CD4-positive, alpha-beta T cell (primary cell): ENCODE data around the gene PRKAG1. TPM values are rescaled to one million over a fixed set of nuclear protein-coding genes. Genes with fewer than 3 reads are reported as not detected.
A peak's percentile ranks its signal among the peaks of the same experiment; 100 is the strongest.

Experiments
- ATAC-seq: fragments of 200-7000 bp; cut with Tn5 transposase; one replicate; pipeline ENCODE4 v1.10.0; 2022; ENCODE audit warnings: mild to moderate bottlenecking; ENCODE audit not compliant: poor library complexity
- CTCF ChIA-PET: fragments of 350-600 bp; sonication (Branson Sonifier 250); formaldehyde crosslinking; loops from one replicate; lab custom pipeline; 2021; ENCODE audit warnings: antibody characterized with exemption, inconsistent platforms; lab: Charles Lee
- POLR2A ChIA-PET: fragments of 350-600 bp; sonication (Branson Sonifier 250); formaldehyde crosslinking; loops from one replicate; lab custom pipeline; 2021; ENCODE audit warnings: antibody characterized with exemption, inconsistent platforms; lab: Charles Lee
- DNase-seq, 14 experiments: peaks; one replicate each; pipeline ENCODE4 v3.0.0-alpha.2; 2013 to 2020; ENCODE audit warnings: mixed read lengths in 2 of 14
- H3K27ac ChIP-seq, 2 donors: one replicate each; pipeline versions ENCODE4 v1.5.1 to v1.7.0; 2013; ENCODE audit warnings: low read length in 2 of 2, low read depth in 1 of 2, mild to moderate bottlenecking in 1 of 2
- H3K27me3 ChIP-seq, 2 experiments: 1 replicate in 1 of 2; 2 replicates in 1 of 2; pipeline versions ENCODE4 v1.6.1 to v1.7.0; 2013; ENCODE audit warnings: low read length in 2 of 2, control low read depth in 1 of 2, mild to moderate bottlenecking in 1 of 2, moderate library complexity in 1 of 2; ENCODE audit not compliant: insufficient read depth in 2 of 2, control insufficient read depth in 1 of 2
- H3K36me3 ChIP-seq: one replicate; pipeline ENCODE4 v1.6.1; 2013; ENCODE audit warnings: low read length, control low read depth; ENCODE audit not compliant: insufficient read depth
- H3K4me1 ChIP-seq: one replicate; pipeline ENCODE4 v1.6.1; 2013; ENCODE audit warnings: low read length, control low read depth; ENCODE audit not compliant: insufficient read depth
- H3K4me3 ChIP-seq: one replicate; pipeline ENCODE4 v1.5.1; 2013; ENCODE audit warnings: mild to moderate bottlenecking, low read length, moderate library complexity
- H3K9me3 ChIP-seq, 2 experiments: 1 replicate in 1 of 2; 2 replicates in 1 of 2; pipeline versions ENCODE4 v1.6.1 to v1.7.0; 2013; ENCODE audit warnings: low read length in 2 of 2, mild to moderate bottlenecking in 2 of 2, control low read depth in 1 of 2, moderate library complexity in 1 of 2; ENCODE audit not compliant: control insufficient read depth in 1 of 2, insufficient read depth in 1 of 2
- H3K27ac Mint-ChIP-seq: one replicate; pipeline ENCODE4 v1.8.0; 2020; ENCODE audit warnings: mixed read lengths
- H3K27me3 Mint-ChIP-seq: one replicate; pipeline ENCODE4 v1.8.0; 2021; ENCODE audit warnings: mixed read lengths
- H3K36me3 Mint-ChIP-seq: one replicate; pipeline ENCODE4 v1.8.0; 2021; ENCODE audit warnings: low read depth, mixed read lengths
- H3K4me1 Mint-ChIP-seq: one replicate; pipeline ENCODE4 v1.8.0; 2021; ENCODE audit warnings: low read depth, mixed read lengths
- H3K4me3 Mint-ChIP-seq: one replicate; pipeline ENCODE4 v1.8.0; 2020; ENCODE audit warnings: mild to moderate bottlenecking, mixed read lengths
- H3K9me3 Mint-ChIP-seq: one replicate; pipeline ENCODE4 v1.8.0; 2020; ENCODE audit warnings: mixed read lengths
- CTCF ChIP-seq: fragments of 200-600 bp; IDR thresholded peaks from one replicate; pipeline ENCODE4 v1.8.0; 2022; ENCODE audit warnings: antibody characterized with exemption, mild to moderate bottlenecking
- intact Hi-C, 2 experiments: fragments of 100-400 bp; cut with DNase I in 1 of 2; cut with micrococcal nuclease in 1 of 2; formaldehyde crosslinking; loops; one replicate each; pipeline versions ENCODE4 v1.15.1 to v1.9.0; 2023 to 2025; cut with DNase I, micrococcal nuclease
- total RNA-seq, 174 experiments: library from RNA in 2 of 174; stranded (reverse) in 2 of 174; gene quantifications; one replicate each; pipeline ENCODE4 v1.2.3 and lab custom pipeline; 2021 to 2026

The PRKAG1 gene
- total RNA-seq, 2 experiments from 2014 or later: 34.6 to 38.2 TPM

- Mint-ChIP-seq H3K4me3 (no peak overlapping the region), H3K36me3 (peaks cover 8% of the 10 kb centered on the region), H3K9me3 (no peaks in the 10 kb centered on the region), H3K4me1 (peaks cover 13% of the 10 kb centered on the region), H3K27ac (no peak overlapping the region), H3K27me3 (peaks cover 10% of the 10 kb centered on the region)
- Histone ChIP-seq H3K27me3 (no peaks in the 10 kb centered on the region), H3K36me3 (no peaks in the 10 kb centered on the region), H3K4me1 (peaks cover 11% of the 10 kb centered on the region), H3K27ac (no peak overlapping the region), H3K4me3 (no peak overlapping the region), H3K9me3 (no peaks in the 10 kb centered on the region)
- no peak for TF ChIP-seq CTCF
- ChIA-PET POLR2A (no interaction called here), CTCF (interaction anchor here (0.8 to 1.6 kb wide), 2 partner anchors 16 to 26 kb away, joined by 3 to 4 read pairs; partner anchors contain the start of gene WNT1)
- intact Hi-C loops: loop anchor here in 1 of 2 experiments (1.0 kb wide), 1 partner anchor 38 kb away; no protein-coding TSS in a partner anchor
- DNase-seq (no peak), ATAC-seq (no peak)
Measured at GRCh38 chr12:48961801-48962200, 56.8 kb downstream of the PRKAG1 start.

GRCh38 chr12:48961331-48961730, 57.2 kb downstream of the PRKAG1 start:
- no peak overlapping the region for H3K4me3 ChIP-seq
- ATAC-seq (no peak), DNase-seq (no peak)
- no peak for TF ChIP-seq CTCF
- peaks cover 10% of the 10 kb centered on the region for H3K27me3 Mint-ChIP-seq
- no peaks in the 10 kb centered on the region for H3K9me3 ChIP-seq
- H3K27ac ChIP-seq: no peak overlapping the region
- intact Hi-C loops: no loop called here
- peaks cover 17% of the 10 kb centered on the region for H3K4me1 Mint-ChIP-seq
- no peak overlapping the region for H3K4me3 Mint-ChIP-seq
- POLR2A ChIA-PET: no interaction called here
- H3K27me3 ChIP-seq: no peaks in the 10 kb centered on the region
- CTCF ChIA-PET: interaction anchor here (0.8 to 1.6 kb wide), 2 partner anchors 17 to 27 kb away, joined by 3 to 4 read pairs; partner anchors contain the start of gene WNT1
- H3K27ac Mint-ChIP-seq: no peak overlapping the region
- peaks cover 16% of the 10 kb centered on the region for H3K4me1 ChIP-seq
- no peaks in the 10 kb centered on the region for H3K9me3 Mint-ChIP-seq
- H3K36me3 Mint-ChIP-seq: peaks cover 13% of the 10 kb centered on the region
- H3K36me3 ChIP-seq: no peaks in the 10 kb centered on the region

- no peak overlapping the region for H3K4me3 ChIP-seq
- H3K4me1 ChIP-seq: peaks cover 21% of the 10 kb centered on the region
- H3K27ac Mint-ChIP-seq: no peak overlapping the region
- POLR2A ChIA-PET: interaction anchor here (0.7 kb wide), 1 partner anchor 8 kb away, joined by 3 read pairs; no protein-coding TSS in a partner anchor
- H3K36me3 Mint-ChIP-seq: peaks cover 14% of the 10 kb centered on the region
- peaks cover 22% of the 10 kb centered on the region for H3K4me1 Mint-ChIP-seq
- no peak overlapping the region for H3K27ac ChIP-seq
- no peaks in the 10 kb centered on the region for H3K36me3 ChIP-seq
- no peaks in the 10 kb centered on the region for H3K9me3 ChIP-seq
- no peak for ATAC-seq
- intact Hi-C loops: no loop called here
- H3K9me3 Mint-ChIP-seq: no peaks in the 10 kb centered on the region
- DNase-seq: no peak
- no peaks in the 10 kb centered on the region for H3K27me3 ChIP-seq
- CTCF ChIA-PET: interaction anchor here (0.8 to 1.6 kb wide), 2 partner anchors 17 to 27 kb away, joined by 3 to 4 read pairs; partner anchors contain the start of gene WNT1
- peaks cover 10% of the 10 kb centered on the region for H3K27me3 Mint-ChIP-seq
- H3K4me3 Mint-ChIP-seq: peak overlapping the region; percentile 23
- no peak for TF ChIP-seq CTCF
Measured at GRCh38 chr12:48960834-48961233, 57.7 kb downstream of the PRKAG1 start.
